Esophagus muscularis mucosa (tissue), 4 donors: ENCODE results near the gene NFASC.

Source experiments
- CTCF ChIP-seq, 3 experiments: fragments of 200-600 bp in 2 of 3; fragments of 450-650 bp in 1 of 3; sonication (generic) in 2 of 3; IDR thresholded peaks; one replicate each; pipeline ENCODE4 v1.5.1; 2017 to 2019; ENCODE audit warnings: antibody characterized with exemption in 3 of 3, mild to moderate bottlenecking in 2 of 3, moderate library complexity in 1 of 3
- EP300 ChIP-seq: sonication (generic); formaldehyde crosslinking; IDR thresholded peaks from one replicate; pipeline ENCODE4 v1.6.1; 2017; ENCODE audit warnings: antibody characterized with exemption
- POLR2A ChIP-seq: fragments of 450-650 bp; IDR thresholded peaks from one replicate; pipeline ENCODE4 v1.6.1; 2017; ENCODE audit warnings: antibody characterized with exemption, moderate library complexity, mild to moderate bottlenecking, low read depth
- POLR2AphosphoS5 ChIP-seq, 2 donors: sonication (generic); formaldehyde crosslinking; IDR thresholded peaks; one replicate each; pipeline ENCODE4 v1.6.1; 2017; ENCODE audit warnings: antibody characterized with exemption in 2 of 2

GRCh38 chr1:204894606-204895005 lies 23.9 kb downstream of the NFASC start:
- TF ChIP-seq CTCF (IDR thresholded peaks at IDR 0.05), result no peak
- no peak for TF ChIP-seq POLR2AphosphoS5 (IDR thresholded peaks at IDR 0.05)
- TF ChIP-seq POLR2A, result no peak
- no peak for TF ChIP-seq EP300
